Measurements from ENCODE around the gene GFRA1.

GRCh38 chr10:116175231-116175630 lies 97.8 kb downstream of the GFRA1 start:
- TF ChIP-seq CTCF (IDR thresholded peaks at IDR 0.05) (no peak), POLR2A (IDR thresholded peaks at IDR 0.05) (no peak), EP300 (IDR thresholded peaks at IDR 0.05) (no peak)
